NCI-H2029 treated with DMSO at 0.1 percent for 48 hours (cell line): Measurements from ENCODE around the gene NDUFA12.

Experiments used
- DNase-seq: peaks from one replicate; lab custom pipeline; 2025; lab: John Stamatoyannopoulos, UW

NDUFA12 gene

GRCh38 chr12:94940771-94941170 is 62.7 kb downstream of the NDUFA12 start:
- DNase-seq: no peak

GRCh38 chr12:94938583-94938982 is 64.9 kb downstream of the NDUFA12 start:
- no peak for DNase-seq

- DNase-seq: no peak
These were observed 72.7 kb downstream of the NDUFA12 start for GRCh38 chr12:94930772-94931171.

GRCh38 chr12:94930216-94930654 is 73.3 kb downstream of the NDUFA12 start:
- DNase-seq: no peak

- DNase-seq: no peak
These were observed 73.7 kb downstream of the NDUFA12 start for GRCh38 chr12:94929780-94930179.

- DNase-seq: no peak
These were observed 77.8 kb downstream of the NDUFA12 start for GRCh38 chr12:94925729-94926128.

GRCh38 chr12:94925206-94925605 is 78.3 kb downstream of the NDUFA12 start:
- DNase-seq: no peak

- no peak for DNase-seq
These were observed 80.9 kb downstream of the NDUFA12 start for GRCh38 chr12:94922561-94922960.
